H1 (cell line): ENCODE results near the gene LANCL2. TPM values are rescaled to one million over a fixed set of nuclear protein-coding genes. Genes with fewer than 3 reads are reported as not detected.

ENCODE experiments used
- CTCF ChIA-PET: fragments of 300-600 bp; sonication (Branson Sonifier 250); formaldehyde crosslinking; loops from one replicate; lab custom pipeline; 2021; ENCODE audit not compliant: partially characterized antibody; lab: Charles Lee
- POLR2A ChIA-PET: fragments of 300-600 bp; sonication (Branson Sonifier 250); formaldehyde crosslinking; loops from one replicate; lab custom pipeline; 2021; ENCODE audit warnings: inconsistent platforms; ENCODE audit not compliant: partially characterized antibody; lab: Charles Lee
- DNase-seq, 2 experiments: peaks; one replicate each; pipeline versions ENCODE4 v3.0.0 to v3.0.0-alpha.2; 2010 to 2022; ENCODE audit warnings: low spot score in 2 of 2, low read depth in 1 of 2, mixed read lengths in 1 of 2
- FAIRE-seq: peaks from 2 replicates; lab custom pipeline; 2011; peaks lifted over from hg19 to GRCh38; lab: Jason Lieb, UNC
- H2AFZ ChIP-seq: 2 replicates; pipeline ENCODE4 v1.8.1; 2012; ENCODE audit warnings: low read length, inconsistent platforms
- H2AK5ac ChIP-seq: 2 replicates; pipeline ENCODE4 v1.6.1; 2013; ENCODE audit warnings: low read depth, low read length
- H2BK120ac ChIP-seq: replicated peaks from 2 replicates; pipeline ENCODE3; 2013; ENCODE audit warnings: low read depth, low read length, inconsistent platforms
- H2BK12ac ChIP-seq: 2 replicates; pipeline ENCODE4 v1.6.1; 2013; ENCODE audit warnings: low read depth, low read length
- H2BK15ac ChIP-seq: 2 replicates; pipeline ENCODE4 v1.6.1; 2013; ENCODE audit warnings: low read length
- H2BK20ac ChIP-seq: 2 replicates; pipeline ENCODE4 v1.6.1; 2013; ENCODE audit warnings: low read length
- H2BK5ac ChIP-seq: 2 replicates; pipeline ENCODE4 v1.6.1; 2013; ENCODE audit warnings: low read depth, low read length
- H3K14ac ChIP-seq: 2 replicates; pipeline ENCODE4 v1.6.1; 2013; ENCODE audit warnings: inconsistent platforms; ENCODE audit not compliant: insufficient read length
- H3K18ac ChIP-seq: 2 replicates; pipeline ENCODE4 v1.6.1; 2013; ENCODE audit warnings: low read length; ENCODE audit errors: extremely low read depth
- H3K23ac ChIP-seq: 2 replicates; pipeline ENCODE4 v1.6.1; 2013; ENCODE audit warnings: inconsistent platforms; ENCODE audit not compliant: insufficient read length
- H3K23me2 ChIP-seq: 2 replicates; pipeline ENCODE4 v1.6.1; 2013; ENCODE audit warnings: low read depth, low read length
- H3K27ac ChIP-seq: 2 replicates; pipeline ENCODE4 v1.6.1; 2011; ENCODE audit warnings: low read depth, low read length, inconsistent platforms
- H3K27me3 ChIP-seq, 4 experiments: replicated peaks in 1 of 4; 1 replicate in 1 of 4; 2 replicates in 3 of 4; pipeline versions ENCODE4 v1.6.1 to v1.8.1; 2011 to 2013; ENCODE audit warnings: low read length in 3 of 4, mild to moderate bottlenecking in 3 of 4, inconsistent platforms in 2 of 4, mixed read lengths in 2 of 4, moderate library complexity in 1 of 4; ENCODE audit not compliant: control insufficient read depth in 3 of 4, insufficient read depth in 3 of 4; ENCODE audit errors: extremely low read depth in 1 of 4
- H3K36me3 ChIP-seq, 4 experiments: 2 replicates each; pipeline versions ENCODE4 v1.6.1 to v1.8.1; 2011 to 2013; ENCODE audit warnings: mild to moderate bottlenecking in 4 of 4, low read length in 3 of 4, moderate library complexity in 2 of 4, control low read depth in 1 of 4, inconsistent platforms in 1 of 4; ENCODE audit not compliant: insufficient read depth in 4 of 4, control insufficient read depth in 2 of 4
- H3K4ac ChIP-seq: replicated peaks from 2 replicates; pipeline ENCODE3; 2013; ENCODE audit warnings: low read length, low read depth, mixed read lengths, inconsistent platforms; ENCODE audit not compliant: insufficient read length
- H3K4me1 ChIP-seq, 4 experiments: replicated peaks in 1 of 4; 1 replicate in 1 of 4; 2 replicates in 3 of 4; pipeline versions ENCODE4 v1.6.1 to v1.8.1; 2011 to 2013; ENCODE audit warnings: low read length in 3 of 4, inconsistent platforms in 2 of 4, mixed read lengths in 1 of 4; ENCODE audit not compliant: insufficient read depth in 4 of 4, control insufficient read depth in 3 of 4
- H3K4me2 ChIP-seq, 2 experiments: 2 replicates each; pipeline versions ENCODE4 v1.6.1 to v1.8.1; 2011 to 2013; ENCODE audit warnings: low read depth in 2 of 2, low read length in 2 of 2, control low read depth in 1 of 2, inconsistent platforms in 1 of 2, mild to moderate bottlenecking in 1 of 2; ENCODE audit not compliant: insufficient read depth in 1 of 2
- H3K4me3 ChIP-seq, 4 experiments: fragments of 200-600, 300-600 bp in 1 of 4; sonication (generic), shearing (Covaris generic), sonication (Bioruptor Twin) in 1 of 4; 2 replicates each; pipeline versions ENCODE4 v1.5.1 to v1.8.1; 2011 to 2016; ENCODE audit warnings: low read length in 4 of 4, low read depth in 3 of 4, control low read depth in 2 of 4, inconsistent platforms in 2 of 4, mild to moderate bottlenecking in 2 of 4, mixed read lengths in 1 of 4, moderate library complexity in 1 of 4; ENCODE audit not compliant: insufficient read depth in 2 of 4; ENCODE audit errors: extremely low read depth in 1 of 4
- H3K56ac ChIP-seq: replicated peaks from 2 replicates; pipeline ENCODE3; 2013; ENCODE audit warnings: low read depth, mild to moderate bottlenecking, mixed read lengths, low read length, inconsistent platforms; ENCODE audit not compliant: insufficient read length
- H3K79me1 ChIP-seq: 2 replicates; pipeline ENCODE4 v1.6.1; 2013; ENCODE audit warnings: low read depth, low read length, control low read depth
- H3K79me2 ChIP-seq, 2 experiments: 2 replicates each; pipeline versions ENCODE4 v1.6.1 to v1.8.1; 2012 to 2013; ENCODE audit warnings: low read length in 2 of 2, mild to moderate bottlenecking in 2 of 2, inconsistent platforms in 1 of 2; ENCODE audit not compliant: insufficient read depth in 2 of 2, control insufficient read depth in 1 of 2
- H3K9ac ChIP-seq, 4 experiments: replicated peaks in 1 of 4; 1 replicate in 1 of 4; 2 replicates in 3 of 4; pipeline versions ENCODE4 v1.6.1 to v1.8.1; 2011 to 2013; ENCODE audit warnings: low read depth in 3 of 4, low read length in 3 of 4, control low read depth in 2 of 4, mild to moderate bottlenecking in 2 of 4, moderate library complexity in 2 of 4, inconsistent platforms in 1 of 4; ENCODE audit errors: extremely low read depth in 1 of 4
- H3K9me3 ChIP-seq, 2 experiments: 2 replicates each; pipeline versions ENCODE4 v1.6.1 to v1.8.1; 2012 to 2013; ENCODE audit warnings: mild to moderate bottlenecking in 2 of 2, moderate library complexity in 2 of 2, control low read depth in 1 of 2, inconsistent platforms in 1 of 2, low read depth in 1 of 2, low read length in 1 of 2, mixed read lengths in 1 of 2; ENCODE audit not compliant: insufficient read depth in 2 of 2
- H4K20me1 ChIP-seq, 2 experiments: replicated peaks in 1 of 2; 2 replicates each; pipeline versions ENCODE3 to v1.8.1; 2011 to 2013; ENCODE audit warnings: inconsistent platforms in 2 of 2, low read length in 2 of 2, mild to moderate bottlenecking in 1 of 2; ENCODE audit not compliant: insufficient read depth in 2 of 2, control insufficient read depth in 1 of 2
- H4K5ac ChIP-seq: 2 replicates; pipeline ENCODE4 v1.6.1; 2013; ENCODE audit warnings: low read length, low read depth, mixed read lengths, inconsistent platforms; ENCODE audit not compliant: insufficient read length
- H4K8ac ChIP-seq: 2 replicates; pipeline ENCODE4 v1.8.0; 2013; ENCODE audit warnings: mild to moderate bottlenecking, moderate library complexity, low read length, inconsistent platforms; ENCODE audit not compliant: insufficient read depth; ENCODE audit errors: extremely low read depth
- H4K91ac ChIP-seq: replicated peaks from 2 replicates; pipeline ENCODE3; 2013; ENCODE audit warnings: low read length, mixed read lengths, inconsistent platforms; ENCODE audit not compliant: insufficient read length
- ASH2L ChIP-seq: fragments of 200-600, 300-600 bp; sonication (generic); IDR thresholded peaks from one replicate; pipeline ENCODE4 v1.7.1; 2017; ENCODE audit warnings: low read length
- CBX8 ChIP-seq: fragments of 300-800, 300-1000 bp; sonication (generic); IDR thresholded peaks from 2 replicates; pipeline ENCODE4 v1.7.1; 2016; ENCODE audit warnings: low read depth, low read length, borderline replicate concordance
- EGR1 ChIP-seq: IDR thresholded peaks from 2 replicates; pipeline ENCODE4 v1.6.1; 2011; ENCODE audit warnings: low read depth, low read length, borderline replicate concordance
- EP300 ChIP-seq, 2 experiments: IDR thresholded peaks; 1 replicate in 1 of 2; 2 replicates in 1 of 2; pipeline ENCODE4 v1.6.1; 2011 to 2012; ENCODE audit warnings: low read depth in 2 of 2, low read length in 2 of 2, mild to moderate bottlenecking in 2 of 2, borderline replicate concordance in 1 of 2, inconsistent platforms in 1 of 2, moderate library complexity in 1 of 2
- FOSL1 ChIP-seq: IDR thresholded peaks from 2 replicates; pipeline ENCODE4 v1.6.1; 2011; ENCODE audit warnings: mild to moderate bottlenecking, low read depth, low read length, moderate library complexity; ENCODE audit not compliant: insufficient read depth
- KDM5A ChIP-seq: fragments of 200-600 bp; IDR thresholded peaks from 2 replicates; pipeline ENCODE4 v1.7.1; 2012; ENCODE audit warnings: mild to moderate bottlenecking, low read length, inconsistent platforms, mixed read lengths
- RFX5 ChIP-seq: IDR thresholded peaks from 2 replicates; pipeline ENCODE4 v1.6.1; 2011; ENCODE audit warnings: low read depth, low read length, improper control_type of control experiment, borderline replicate concordance
- SAP30 ChIP-seq: fragments of 300-600 bp; sonication (generic); IDR thresholded peaks from 2 replicates; pipeline ENCODE4 v1.7.1; 2012; ENCODE audit warnings: low read length, moderate library complexity, mild to moderate bottlenecking, inconsistent platforms; ENCODE audit not compliant: insufficient read depth, insufficient replicate concordance
- SP1 ChIP-seq: IDR thresholded peaks from 2 replicates; pipeline ENCODE4 v1.6.1; 2011; ENCODE audit warnings: low read depth, low read length
- TAF1 ChIP-seq: IDR thresholded peaks from 2 replicates; pipeline ENCODE4 v1.6.1; 2011; ENCODE audit warnings: mild to moderate bottlenecking, low read depth, low read length
- ZNF274 ChIP-seq: IDR thresholded peaks from 2 replicates; pipeline ENCODE4 v1.7.0; 2012; ENCODE audit warnings: low read length, borderline replicate concordance; ENCODE audit errors: extremely low read depth
- WGBS, 2 experiments: shearing (Covaris generic) in 1 of 2; methylation state at CpG; one replicate each; pipeline versions ENCODE4 v1.1.6 to v1.1.7; 2013 to 2015; ENCODE audit warnings: low lambda C conversion rate in 2 of 2, mixed read lengths in 2 of 2, inconsistent platforms in 1 of 2, low coverage in 1 of 2, missing lambda C conversion rate in 1 of 2; ENCODE audit not compliant: insufficient replicate concordance in 2 of 2, insufficient coverage in 1 of 2, insufficient read length in 1 of 2; ENCODE audit errors: extremely low coverage in 1 of 2, missing lambda C conversion rate in 1 of 2; 5-methylcytosine and 5-hydroxymethylcytosine counted together
- polyA plus RNA-seq, 7 experiments: library from polyadenylated mRNA; depleted of rRNA in 3 of 7; stranded (reverse) in 5 of 7; unstranded in 2 of 7; fragments of >200 nt in 5 of 7; fragments of 200-250 nt in 2 of 7; gene quantifications; 1 replicate in 5 of 7; 2 replicates in 1 of 7; 4 replicates in 1 of 7; pipeline versions ENCODE4 v1.2.1 to v1.2.3, GENCODE V29; 2011 to 2013; ENCODE audit warnings: missing spikeins in 2 of 7, mixed read lengths in 2 of 7
- total RNA-seq: library from RNA; stranded (reverse); fragmentation: NEBNext Ultra II Directional; extraction: Animal tissue kit (Norgen Biotek cat#: 25700); gene quantifications from 2 replicates; pipeline ENCODE4 v1.2.1, GENCODE V29; 2021
- TF ChIP-seq, protein P1 (sequence below): IDR thresholded peaks from 2 replicates; pipeline ENCODE4 v1.6.1; 2012; ENCODE audit warnings: low read length, inconsistent platforms

The LANCL2 gene
- total and polyA plus RNA-seq, 2 of the 8 experiments (the other 6 are each of a cell fraction or from before 2014, with no cell fraction given), result 9.2 to 9.5 TPM

DNA sequence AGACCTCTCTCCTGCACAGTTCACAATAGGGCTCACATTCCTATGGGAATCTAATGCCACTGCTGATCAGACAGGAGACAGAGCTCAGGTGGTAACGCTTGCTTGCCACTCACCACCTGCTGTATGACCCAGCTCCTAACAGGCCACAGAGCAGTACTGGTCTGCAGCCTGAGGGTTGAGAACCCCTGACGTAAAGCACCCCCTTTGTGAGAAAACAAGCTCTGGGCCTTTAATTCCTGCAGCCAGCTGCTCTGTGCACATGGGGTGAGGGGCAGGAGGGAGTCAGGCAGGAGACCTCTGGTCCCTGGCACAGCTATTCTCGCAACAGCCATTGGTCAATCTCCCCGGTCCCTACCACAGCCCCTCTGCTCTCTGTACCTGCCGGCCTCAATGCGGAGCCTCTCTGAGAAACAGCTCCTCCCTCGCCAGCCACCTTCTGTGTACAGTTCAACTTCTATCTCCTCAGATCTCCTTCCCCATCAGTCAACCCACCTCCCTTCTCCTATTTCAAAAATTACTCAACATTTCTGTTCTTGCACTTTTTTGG is 102.0 kb downstream of the LANCL2 start:
- H2BK5ac ChIP-seq, result no peak overlapping the region
- H3K23me2 ChIP-seq, result no peaks in the 10 kb centered on the region
- H2BK20ac ChIP-seq, result no peak overlapping the region
- no peak for DNase-seq
- H3K18ac ChIP-seq, result no peak overlapping the region
- H3K79me2 ChIP-seq, result no peaks in the 10 kb centered on the region
- no peak overlapping the region for H2AK5ac ChIP-seq
- peaks cover 0 to 44% (median 3%) of the 10 kb centered on the region in 4 experiments; a peak in 3 of 8 replicates for H3K36me3 ChIP-seq
- POLR2A ChIA-PET, result no interaction called here
- CTCF ChIA-PET, result interaction anchor here (1.1 to 1.5 kb wide), 3 partner anchors 9 to 70 kb away, joined by 3 to 5 read pairs (median 3); no protein-coding TSS in a partner anchor
- H3K79me1 ChIP-seq, result no peaks in the 10 kb centered on the region
- no peak overlapping the region for H4K8ac ChIP-seq
- H3K4me2 ChIP-seq, result no peak overlapping the region
- no peaks in the 10 kb centered on the region for H4K20me1 ChIP-seq
- no peak for FAIRE-seq
- H4K5ac ChIP-seq, result no peak overlapping the region
- no peaks in the 10 kb centered on the region for H3K4me1 ChIP-seq
- no peak overlapping the region for H2AFZ ChIP-seq
- no peak overlapping the region for H3K14ac ChIP-seq
- no peak overlapping the region for H3K4me3 ChIP-seq
- H3K27me3 ChIP-seq, result no peaks in the 10 kb centered on the region
- no peak overlapping the region for H2BK12ac ChIP-seq
- WGBS, 2 experiments, result 97% methylated on average over 7 of the region's 7 CpGs; no CpG with 5 or more reads in 1 of the 2 experiments
- H3K23ac ChIP-seq, result no peak overlapping the region
- no peak overlapping the region for H2BK15ac ChIP-seq
- no peak overlapping the region for H4K91ac ChIP-seq
- H3K9me3 ChIP-seq, result peaks cover 29 to 43% of the 10 kb centered on the region in 2 experiments
- no peak overlapping the region for H3K27ac ChIP-seq
- no peak overlapping the region for H3K9ac ChIP-seq
- no peak overlapping the region for H2BK120ac ChIP-seq
- H3K56ac ChIP-seq, result no peak overlapping the region
- H3K4ac ChIP-seq, result no peak overlapping the region
- no peak for TF ChIP-seq SAP30
- no peak for TF ChIP-seq EP300 (IDR thresholded peaks at IDR 0.05; ENCODE audit: borderline replicate concordance in 1 of 2, low read depth in 2 of 2, low read length in 2 of 2)
- no peak for TF ChIP-seq SP1
- TF ChIP-seq EGR1, result no peak
- no peak for TF ChIP-seq RFX5
- no peak for TF ChIP-seq ASH2L
- no peak for TF ChIP-seq FOSL1
- TF ChIP-seq, protein P1, sequence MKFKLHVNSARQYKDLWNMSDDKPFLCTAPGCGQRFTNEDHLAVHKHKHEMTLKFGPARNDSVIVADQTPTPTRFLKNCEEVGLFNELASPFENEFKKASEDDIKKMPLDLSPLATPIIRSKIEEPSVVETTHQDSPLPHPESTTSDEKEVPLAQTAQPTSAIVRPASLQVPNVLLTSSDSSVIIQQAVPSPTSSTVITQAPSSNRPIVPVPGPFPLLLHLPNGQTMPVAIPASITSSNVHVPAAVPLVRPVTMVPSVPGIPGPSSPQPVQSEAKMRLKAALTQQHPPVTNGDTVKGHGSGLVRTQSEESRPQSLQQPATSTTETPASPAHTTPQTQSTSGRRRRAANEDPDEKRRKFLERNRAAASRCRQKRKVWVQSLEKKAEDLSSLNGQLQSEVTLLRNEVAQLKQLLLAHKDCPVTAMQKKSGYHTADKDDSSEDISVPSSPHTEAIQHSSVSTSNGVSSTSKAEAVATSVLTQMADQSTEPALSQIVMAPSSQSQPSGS, result no peak
- TF ChIP-seq ZNF274, result no peak
- TF ChIP-seq TAF1, result no peak
- no peak for TF ChIP-seq KDM5A
- TF ChIP-seq CBX8, result no peak
